Gastrocnemius medialis (tissue), 4 donors: ENCODE results near the gene CSNK1G1.

Experiments used
- CTCF ChIP-seq, 5 experiments: fragments of 450-650 bp in 3 of 5; fragments of 200-600 bp in 2 of 5; sonication (generic) in 2 of 5; IDR thresholded peaks in 4 of 5; conservative IDR thresholded peaks in 1 of 5; 1 replicate in 4 of 5; 2 replicates in 1 of 5; pipeline ENCODE4 v1.5.1; 2016 to 2019; ENCODE audit warnings: antibody characterized with exemption in 5 of 5, mild to moderate bottlenecking in 3 of 5, moderate library complexity in 3 of 5
- POLR2A ChIP-seq, 2 donors: fragments of 450-650 bp; IDR thresholded peaks; one replicate each; pipeline ENCODE4 v1.6.1; 2017; ENCODE audit warnings: antibody characterized with exemption in 2 of 2, mild to moderate bottlenecking in 2 of 2, moderate library complexity in 2 of 2

- no peak for TF ChIP-seq CTCF (IDR thresholded peaks at IDR 0.05 in 4 of 5, conservative IDR thresholded peaks at IDR 0.05 in 1 of 5)
- TF ChIP-seq POLR2A (IDR thresholded peaks at IDR 0.05), result no peak
These were observed 175.6 kb downstream of the CSNK1G1 start for GRCh38 chr15:64180235-64180824.
